ENCODE results near the gene MAGEA11.
"Not testable (repeated sequence)": the region's sequence is repeated elsewhere in the genome, so short reads cannot be mapped to it uniquely, and the experiment has no call there.

Gene MAGEA11

GRCh38 chrX:149720021-149720689 lies 8.3 kb downstream of the MAGEA11 start:
- no peak for DNase-seq

GRCh38 chrX:149721241-149721640 lies 9.4 kb downstream of the MAGEA11 start:
- not testable (repeated sequence) for DNase-seq

DNA sequence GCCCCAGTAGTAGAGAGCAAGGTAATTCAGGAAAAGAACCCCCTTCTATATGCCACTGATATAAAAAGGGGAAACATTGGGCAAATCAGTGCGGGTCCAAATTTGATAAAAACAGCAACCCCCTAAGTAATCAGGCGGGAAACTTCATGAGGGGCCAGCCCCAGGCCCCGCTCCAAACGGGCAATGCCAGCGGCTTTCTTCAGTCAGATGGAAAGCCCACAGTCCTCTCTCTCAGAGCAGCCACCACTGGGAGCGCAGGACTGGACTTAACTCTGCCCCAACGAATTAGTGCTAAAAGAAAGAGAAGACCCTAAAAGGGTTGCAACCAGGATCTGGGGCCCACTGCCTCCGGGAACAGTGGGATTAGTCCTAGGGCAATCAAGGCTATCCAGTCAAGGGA lies 9.9 kb downstream of the MAGEA11 start:
- no peak for DNase-seq

- DNase-seq: not testable (repeated sequence)
Observed at GRCh38 chrX:149723583-149724118, 11.8 kb downstream of the MAGEA11 start.

DNA sequence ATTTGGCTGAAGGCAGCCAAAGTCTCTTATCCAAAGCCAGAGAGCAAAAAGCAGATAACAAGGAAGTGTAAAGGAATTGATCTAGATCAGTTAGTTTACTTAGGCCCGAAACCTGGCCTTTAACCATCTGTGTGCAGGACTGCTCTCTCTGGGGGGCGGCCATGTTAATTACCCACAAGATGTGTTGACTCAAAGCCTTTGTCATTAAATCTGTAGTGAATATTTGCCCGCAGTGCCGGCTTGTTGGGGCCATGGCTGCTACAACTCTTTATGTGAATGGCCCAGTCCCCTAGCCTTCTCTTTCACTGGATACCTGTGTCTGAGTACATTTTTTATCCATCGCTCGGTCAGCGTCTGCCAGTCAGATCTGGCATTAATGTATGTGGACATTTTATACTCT lies 15.4 kb downstream of the MAGEA11 start:
- not testable (repeated sequence) for DNase-seq

- not testable (repeated sequence) for DNase-seq
Observed at GRCh38 chrX:149742269-149742668, 30.4 kb downstream of the MAGEA11 start.

GRCh38 chrX:149746390-149747007 lies 34.6 kb downstream of the MAGEA11 start:
- DNase-seq: not testable (repeated sequence)

GRCh38 chrX:149757206-149758067 lies 45.6 kb downstream of the MAGEA11 start:
- no peak for DNase-seq

GRCh38 chrX:149758068-149758714 lies 46.3 kb downstream of the MAGEA11 start:
- DNase-seq: no peak

DNA sequence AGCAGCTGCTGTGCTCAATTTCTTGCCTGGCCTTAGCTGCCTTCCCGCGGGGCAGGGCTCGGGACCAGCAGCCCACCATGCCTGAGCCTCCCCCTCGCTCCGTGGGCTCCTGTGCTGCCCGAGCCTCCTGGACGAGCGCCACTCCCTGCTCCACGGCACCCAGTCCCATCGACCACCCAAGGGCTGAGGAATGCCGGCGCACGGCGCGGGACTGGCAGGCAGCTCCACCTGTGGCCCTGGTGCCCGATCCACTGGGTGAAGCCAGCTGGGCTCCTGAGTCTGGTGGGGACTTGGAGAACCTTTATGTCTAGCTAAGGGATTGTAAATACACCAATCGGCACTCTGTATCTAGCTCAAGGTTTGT lies 46.8 kb downstream of the MAGEA11 start:
- not testable (repeated sequence) for DNase-seq

GRCh38 chrX:149759824-149760223 lies 48.0 kb downstream of the MAGEA11 start:
- DNase-seq: no peak

DNA sequence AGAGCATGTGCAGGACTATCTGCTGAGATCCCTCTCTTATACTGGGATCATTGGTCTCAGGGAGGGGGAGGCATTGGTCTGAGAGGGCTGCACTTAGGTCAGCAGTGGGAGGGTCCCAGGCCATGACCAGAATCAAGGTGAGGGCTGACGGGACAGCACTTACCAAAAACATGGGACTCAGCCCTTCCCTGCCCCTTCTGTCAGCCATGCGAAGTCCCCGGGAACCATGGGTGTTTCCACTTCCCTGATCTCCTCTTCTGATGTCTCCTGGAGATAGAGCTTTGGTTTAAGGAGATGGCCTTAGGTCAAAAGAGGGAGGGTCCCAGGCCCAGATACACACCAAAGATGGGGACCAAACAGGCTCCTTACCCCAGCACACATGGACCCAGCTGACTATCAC lies 49.1 kb downstream of the MAGEA11 start:
- no peak for DNase-seq

- DNase-seq: not testable (repeated sequence)
Observed at GRCh38 chrX:149761858-149762674, 50.2 kb downstream of the MAGEA11 start.

- no peak for DNase-seq
Observed at GRCh38 chrX:149762696-149763614, 51.1 kb downstream of the MAGEA11 start.

All from right hindlimb (tissue), 1 donor.